Tibial nerve (tissue), 4 donors: ENCODE results near the gene LMBR1L. TPM values are rescaled to one million over a fixed set of nuclear protein-coding genes. Genes with fewer than 3 reads are reported as not detected.
"Not testable (repeated sequence)": the region's sequence is repeated elsewhere in the genome, so short reads cannot be mapped to it uniquely, and the experiment has no call there.

ENCODE experiments used
- DNase-seq, 2 donors: peaks; one replicate each; pipeline ENCODE4 v3.0.0-alpha.2; 2019; ENCODE audit warnings: low spot score in 2 of 2
- H3K27ac ChIP-seq, 4 donors: fragments of 200-600 bp; sonication (generic) in 3 of 4; one replicate each; pipeline ENCODE4 v1.5.1; 2017 to 2019; ENCODE audit warnings: mild to moderate bottlenecking in 1 of 4
- H3K27me3 ChIP-seq, 2 donors: fragments of 200-600 bp; sonication (generic) in 1 of 2; one replicate each; pipeline versions ENCODE4 v1.5.1 to v1.6.0; 2017 to 2019
- H3K36me3 ChIP-seq, 3 donors: fragments of 200-600 bp; sonication (generic); one replicate each; pipeline ENCODE4 v1.5.1; 2018 to 2019
- H3K4me1 ChIP-seq, 4 donors: fragments of 200-600 bp; sonication (generic) in 3 of 4; one replicate each; pipeline ENCODE4 v1.5.1; 2017 to 2019
- H3K4me3 ChIP-seq, 4 donors: fragments of 200-600 bp; sonication (generic) in 3 of 4; one replicate each; pipeline ENCODE4 v1.5.1; 2017 to 2019; ENCODE audit warnings: mild to moderate bottlenecking in 1 of 4, moderate library complexity in 1 of 4
- H3K9me3 ChIP-seq, 4 donors: fragments of 200-600 bp; sonication (generic) in 3 of 4; one replicate each; pipeline ENCODE4 v1.5.1; 2017 to 2019
- CTCF ChIP-seq, 5 experiments: fragments of 200-600 bp in 3 of 5; fragments of 450-650 bp in 2 of 5; sonication (generic) in 3 of 5; IDR thresholded peaks; one replicate each; pipeline ENCODE4 v1.5.1; 2016 to 2019; ENCODE audit warnings: antibody characterized with exemption in 5 of 5, mild to moderate bottlenecking in 3 of 5, moderate library complexity in 2 of 5
- EP300 ChIP-seq, 2 donors: sonication (generic); formaldehyde crosslinking; IDR thresholded peaks; one replicate each; pipeline ENCODE4 v1.6.1; 2017; ENCODE audit warnings: antibody characterized with exemption in 2 of 2, mild to moderate bottlenecking in 1 of 2
- POLR2A ChIP-seq, 2 donors: fragments of 450-650 bp; IDR thresholded peaks; one replicate each; pipeline ENCODE4 v1.6.1; 2017; ENCODE audit warnings: antibody characterized with exemption in 2 of 2, mild to moderate bottlenecking in 2 of 2, moderate library complexity in 2 of 2
- WGBS, 2 donors: methylation state at CpG; one replicate each; pipeline ENCODE4 v1.1.5; 2018; 5-methylcytosine and 5-hydroxymethylcytosine counted together
- total RNA-seq, 4 donors: library from RNA; depleted of rRNA; stranded (reverse); fragments of >200 nt; gene quantifications; one replicate each; pipeline ENCODE4 v1.1.0, GENCODE V29; 2016

Gene LMBR1L
- total RNA-seq, 4 donors from 2014 or later: 50.3 to 97.5 (median 73.0) TPM

DNA sequence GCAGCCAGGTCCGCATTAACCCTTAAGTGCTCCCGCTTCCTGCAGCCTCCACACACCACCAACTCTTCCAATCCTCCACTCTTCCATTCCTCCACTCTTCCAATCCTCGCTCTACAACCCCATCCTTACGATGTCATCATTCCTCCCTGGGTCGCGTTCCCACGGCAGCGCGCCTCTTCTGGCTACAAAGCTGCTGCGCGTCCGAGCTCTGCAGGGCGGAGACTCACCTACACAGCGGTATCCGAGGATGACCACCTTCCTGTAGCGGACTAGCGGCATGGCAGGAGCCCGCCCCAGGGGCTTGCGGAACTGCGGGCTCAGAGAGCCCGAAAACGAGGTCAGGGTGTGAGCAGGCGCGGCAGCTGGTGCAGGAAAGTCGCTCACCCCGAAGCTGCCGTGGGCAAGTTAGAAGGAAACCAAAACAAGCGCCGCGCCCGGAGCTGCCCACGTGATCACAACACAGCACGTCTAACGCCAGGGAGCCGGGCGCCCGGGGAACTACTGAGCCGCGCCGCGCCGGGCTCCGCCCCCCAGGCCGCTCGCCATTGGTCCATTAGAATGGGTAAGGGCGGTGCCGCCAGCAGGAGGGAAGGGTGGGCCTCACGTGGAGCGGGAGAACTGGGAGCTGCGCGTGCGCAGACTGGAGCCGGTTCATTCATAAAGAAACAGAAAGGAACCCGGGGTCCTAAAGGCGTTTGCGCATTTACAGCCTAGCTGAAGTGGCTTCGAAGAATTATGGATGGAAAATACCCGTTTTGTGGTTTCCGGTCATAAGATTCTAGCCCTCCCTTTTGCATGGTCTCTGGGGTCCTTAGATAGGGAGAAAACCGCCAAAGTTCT is 40.9 kb downstream of the LMBR1L start, which contains the start of gene RHEBL1:
TSS of gene RHEBL1 (minus strand) at position 473 of the 840 bp plus-strand sequence. CDS start at position 279, 194 bp downstream.
- DNase-seq: peak; percentile 96 to 98
- Histone ChIP-seq H3K4me3 (peak within 1 kb of the TSS; percentile 56 to 89 (median 74)), H3K36me3 (peaks cover 0 to 9% (median 0%) of the 10 kb centered on the region in 3 donors), H3K9me3 (no peaks in the 10 kb centered on the region), H3K27ac (peak within 1 kb of the TSS; percentile 23 to 82 (median 73)), H3K4me1 (peaks cover 0 to 18% (median 3%) of the 10 kb centered on the region in 4 donors), H3K27me3 (no peaks in the 10 kb centered on the region)
- peak in 1 of 2 donors; percentile 39 for TF ChIP-seq POLR2A (IDR thresholded peaks at IDR 0.05)
- peak; percentile 59 to 79 for TF ChIP-seq EP300 (IDR thresholded peaks at IDR 0.05)
- no peak for TF ChIP-seq CTCF (IDR thresholded peaks at IDR 0.05)
- WGBS, 2 donors: 0 to 1% methylated on average over 57 to 60 of the region's 60 CpGs

DNA sequence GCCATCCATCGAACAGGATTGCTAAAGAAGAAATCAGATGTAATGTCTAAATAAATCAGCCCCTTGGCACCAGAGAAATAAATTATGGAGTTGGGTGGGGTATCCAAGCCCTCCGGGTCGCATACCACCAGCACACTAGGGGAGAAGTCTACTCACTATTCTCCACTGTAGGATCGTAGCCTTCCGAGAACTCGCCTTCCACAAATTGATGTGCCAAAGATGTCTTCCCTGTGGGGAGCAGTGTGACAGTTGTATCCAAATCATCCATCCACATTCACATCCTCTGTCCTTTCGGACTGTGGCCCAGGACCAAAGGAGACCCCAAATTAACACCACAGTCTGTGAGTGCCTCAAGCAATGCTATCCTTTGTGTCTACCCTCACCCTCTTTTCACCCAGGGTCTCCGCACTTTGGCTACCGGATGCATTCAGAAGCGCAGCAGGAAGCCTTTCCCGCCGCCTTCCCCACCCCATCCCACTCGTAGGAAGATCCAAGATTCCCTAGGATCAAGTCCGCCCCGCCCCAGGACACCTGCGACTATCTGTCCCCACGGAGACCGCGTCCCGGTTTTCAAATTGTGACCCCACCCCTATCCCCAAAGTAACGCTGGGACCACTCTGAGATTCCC is 41.7 kb downstream of the LMBR1L start:
- DNase-seq: no peak
- 20 to 22% methylated on average over 21 of the region's 21 CpGs for WGBS, 2 donors
- H3K4me3 ChIP-seq: peak overlapping the region; percentile 56 to 89 (median 74)

GRCh38 chr12:49066120-49066519 is 44.5 kb downstream of the LMBR1L start:
- Histone ChIP-seq H3K27me3 (no peaks in the 10 kb centered on the region), H3K4me1 (peaks cover 0 to 33% (median 6%) of the 10 kb centered on the region in 4 donors), H3K4me3 (no peak overlapping the region), H3K36me3 (peaks cover 0 to 9% (median 0%) of the 10 kb centered on the region in 3 donors), H3K9me3 (no peaks in the 10 kb centered on the region), H3K27ac (no peak overlapping the region)
- TF ChIP-seq CTCF (IDR thresholded peaks at IDR 0.05) (no peak), EP300 (IDR thresholded peaks at IDR 0.05) (no peak), POLR2A (IDR thresholded peaks at IDR 0.05) (no peak)
- 69 to 81% methylated on average over 4 of the region's 4 CpGs for WGBS, 2 donors
- DNase-seq: no peak

More for the DNA sequence above, 41.7 kb downstream of the LMBR1L start:
- Histone ChIP-seq H3K4me1 (peaks cover 0 to 22% (median 3%) of the 10 kb centered on the region in 4 donors), H3K27ac (peak overlapping the region in 2 of 4 donors; percentile 79 to 82), H3K27me3 (no peaks in the 10 kb centered on the region), H3K9me3 (no peaks in the 10 kb centered on the region), H3K36me3 (peaks cover 0 to 9% (median 0%) of the 10 kb centered on the region in 3 donors)
- TF ChIP-seq EP300 (IDR thresholded peaks at IDR 0.05): no peak
- TF ChIP-seq CTCF (IDR thresholded peaks at IDR 0.05): no peak
- TF ChIP-seq POLR2A (IDR thresholded peaks at IDR 0.05): no peak

GRCh38 chr12:49064767-49065152 is 45.9 kb downstream of the LMBR1L start:
- H3K27ac ChIP-seq: no peak overlapping the region
- no peaks in the 10 kb centered on the region for H3K9me3 ChIP-seq
- H3K27me3 ChIP-seq: no peaks in the 10 kb centered on the region
- no peak for DNase-seq
- 87 to 97% methylated on average over 5 of the region's 5 CpGs for WGBS, 2 donors
- peaks cover 0 to 9% (median 0%) of the 10 kb centered on the region in 3 donors for H3K36me3 ChIP-seq
- peaks cover 0 to 27% (median 4%) of the 10 kb centered on the region in 4 donors for H3K4me1 ChIP-seq
- TF ChIP-seq POLR2A (IDR thresholded peaks at IDR 0.05) (no peak), CTCF (IDR thresholded peaks at IDR 0.05) (no peak), EP300 (IDR thresholded peaks at IDR 0.05) (no peak)
- no peak overlapping the region for H3K4me3 ChIP-seq

- H3K27ac ChIP-seq, DNase-seq, H3K27me3 ChIP-seq, H3K9me3 ChIP-seq, H3K4me3 ChIP-seq, H3K36me3 ChIP-seq: not testable (repeated sequence)
- 85 to 88% methylated on average over 17 of the region's 17 CpGs for WGBS, 2 donors
- peaks cover 0 to 40% (median 22%) of the 10 kb centered on the region in 4 donors for H3K4me1 ChIP-seq
Observed at GRCh38 chr12:49061916-49062315, 48.7 kb downstream of the LMBR1L start.
